ENCODE data around the gene IFNL3.

IFNL3 gene

GRCh38 chr19:39212375-39212742 lies 32.4 kb downstream of the IFNL3 start:
- peak; percentile 66 to 69 for DNase-seq

GRCh38 chr19:39211731-39212374 lies 33.0 kb downstream of the IFNL3 start:
- DNase-seq = no peak

- no peak for DNase-seq
Measured at GRCh38 chr19:39209196-39209595, 35.6 kb downstream of the IFNL3 start.

GRCh38 chr19:39208175-39208795 lies 36.5 kb downstream of the IFNL3 start:
- DNase-seq = no peak

- no peak for DNase-seq
Measured at GRCh38 chr19:39207293-39207836, 37.4 kb downstream of the IFNL3 start.

- no peak for DNase-seq
Measured at GRCh38 chr19:39206122-39206521, 38.7 kb downstream of the IFNL3 start.

- no peak for DNase-seq
Measured at GRCh38 chr19:39205449-39205764, 39.4 kb downstream of the IFNL3 start.

GRCh38 chr19:39203372-39204341 lies 41.1 kb downstream of the IFNL3 start, which contains the start of gene SYCN:
SYCN (minus strand) TSS chr19:39204263; CDS start chr19:39204254, 9 bp downstream.
- no peak for DNase-seq

- DNase-seq = no peak
Measured at GRCh38 chr19:39202998-39203355, 41.8 kb downstream of the IFNL3 start.

- DNase-seq = no peak
Measured at GRCh38 chr19:39200803-39201115, 44.0 kb downstream of the IFNL3 start.

GRCh38 chr19:39200066-39200802 lies 44.6 kb downstream of the IFNL3 start:
- DNase-seq = no peak

GRCh38 chr19:39199025-39199424 lies 45.8 kb downstream of the IFNL3 start:
- no peak for DNase-seq

- no peak for DNase-seq
Measured at GRCh38 chr19:39197808-39198207, 47.0 kb downstream of the IFNL3 start.

- DNase-seq = no peak
Measured at GRCh38 chr19:39196860-39197562, 47.8 kb downstream of the IFNL3 start, which contains the start of gene NCCRP1. NCCRP1 (plus strand) TSS chr19:39196964; CDS start chr19:39196983, 19 bp downstream.

- no peak for DNase-seq
Measured at GRCh38 chr19:39196320-39196719, 48.5 kb downstream of the IFNL3 start.

GRCh38 chr19:39195755-39196154 lies 49.1 kb downstream of the IFNL3 start:
- DNase-seq = no peak

GRCh38 chr19:39194832-39195542 lies 49.8 kb downstream of the IFNL3 start:
- no peak for DNase-seq

- DNase-seq = no peak
Measured at GRCh38 chr19:39193803-39194202, 51.0 kb downstream of the IFNL3 start.
